ENCODE results near the gene ARIH2.
"Not testable (repeated sequence)": the region's sequence is repeated elsewhere in the genome, so short reads cannot be mapped to it uniquely, and the experiment has no call there.

The ARIH2 gene

GRCh38 chr3:48918388-48919214, at the start of gene ARIH2:
Gene ARIH2 (plus strand): TSS chr3:48918842. CDS start chr3:48927559, 8,717 bp downstream.
- peak; percentile 93 for DNase-seq

- no peak for DNase-seq
Measured at GRCh38 chr3:48877671-48878070, 41.0 kb upstream of the ARIH2 start.

- no peak for DNase-seq
Measured at GRCh38 chr3:48879307-48879993, 39.2 kb upstream of the ARIH2 start.

- DNase-seq: no peak
Measured at GRCh38 chr3:48879994-48880377, 38.7 kb upstream of the ARIH2 start.

GRCh38 chr3:48881006-48881405, 37.6 kb upstream of the ARIH2 start:
- no peak for DNase-seq

GRCh38 chr3:48881652-48882114, 37.0 kb upstream of the ARIH2 start:
- DNase-seq: no peak

GRCh38 chr3:48885753-48886152, 32.9 kb upstream of the ARIH2 start:
- no peak for DNase-seq

- no peak for DNase-seq
Measured at GRCh38 chr3:48891606-48892005, 27.0 kb upstream of the ARIH2 start.

GRCh38 chr3:48894516-48894915, 24.1 kb upstream of the ARIH2 start:
- no peak for DNase-seq

GRCh38 chr3:48896936-48897335, 21.7 kb upstream of the ARIH2 start:
- DNase-seq: no peak

- DNase-seq: no peak
Measured at GRCh38 chr3:48897460-48898376, 20.9 kb upstream of the ARIH2 start.

GRCh38 chr3:48898383-48899234, 20.0 kb upstream of the ARIH2 start, which contains the start of gene SLC25A20:
Gene SLC25A20 (minus strand): TSS chr3:48898882. CDS start chr3:48898794, 88 bp downstream.
- peak; percentile 81 for DNase-seq

GRCh38 chr3:48899273-48899672, 19.4 kb upstream of the ARIH2 start:
- peak; percentile 52 for DNase-seq

GRCh38 chr3:48907026-48907425, 11.6 kb upstream of the ARIH2 start:
- DNase-seq: not testable (repeated sequence)

- DNase-seq: no peak
Measured at GRCh38 chr3:48915296-48915695, 3.3 kb upstream of the ARIH2 start.

- DNase-seq: peak; percentile 37
Measured at GRCh38 chr3:48919215-48920138, 835 bp downstream of the ARIH2 start.

- no peak for DNase-seq
Measured at GRCh38 chr3:48926425-48927392, 8.1 kb downstream of the ARIH2 start.

- no peak for DNase-seq
Measured at GRCh38 chr3:48927928-48928327, 9.3 kb downstream of the ARIH2 start.

- no peak for DNase-seq
Measured at GRCh38 chr3:48928679-48929078, 10.0 kb downstream of the ARIH2 start.
